ENCODE data around the gene ZDHHC24. TPM values are rescaled to one million over a fixed set of nuclear protein-coding genes. Genes with fewer than 3 reads are reported as not detected.

The ZDHHC24 gene
- total RNA-seq, 1 experiment from 2014 or later = 12.4 TPM

GRCh38 chr11:66480117-66480938 lies 65.5 kb downstream of the ZDHHC24 start, which contains the start of gene DPP3:
Gene DPP3 (plus strand): TSS chr11:66480434. CDS start chr11:66482201, 1,767 bp downstream.
- H3K27me3 Mint-ChIP-seq (ENCODE audit: insufficient read depth, unreplicated experiment) = no peaks in the 10 kb centered on the region
- H3K27ac Mint-ChIP-seq (ENCODE audit: low read depth, unreplicated experiment) = peak within 1 kb of the TSS; percentile 95
- POLR2A ChIA-PET = interaction anchor here (0.6 to 3.0 kb wide), 33 partner anchors 9 to 983 kb away, joined by 3 to 65 read pairs (median 4); partner anchors contain the start of genes ACTN3, BBS1, BRMS1 and CTSF
- DNase-seq (ENCODE audit: unreplicated experiment) = peak; percentile 98
- peaks cover 30% of the 10 kb centered on the region for H3K36me3 Mint-ChIP-seq (ENCODE audit: insufficient read depth, unreplicated experiment)
- H3K4me1 Mint-ChIP-seq (ENCODE audit: insufficient read depth, unreplicated experiment) = peaks cover 23% of the 10 kb centered on the region
- intact Hi-C loops (cut with micrococcal nuclease) = loop anchor here (1.0 to 5.0 kb wide), 3 partner anchors 41 to 198 kb away; partner anchors contain the start of gene RBM14
- CTCF ChIA-PET = interaction anchor here (0.6 to 0.8 kb wide), 4 partner anchors 24 to 198 kb away, joined by 3 to 5 read pairs (median 3); no protein-coding TSS in a partner anchor
- H3K4me3 Mint-ChIP-seq (ENCODE audit: unreplicated experiment) = peak within 1 kb of the TSS; percentile 96
- TSS peak; percentile 52 for BruUV-seq (replicated peaks)
- no peaks in the 10 kb centered on the region for H3K9me3 Mint-ChIP-seq (ENCODE audit: unreplicated experiment)
- TF ChIP-seq, protein P1, sequence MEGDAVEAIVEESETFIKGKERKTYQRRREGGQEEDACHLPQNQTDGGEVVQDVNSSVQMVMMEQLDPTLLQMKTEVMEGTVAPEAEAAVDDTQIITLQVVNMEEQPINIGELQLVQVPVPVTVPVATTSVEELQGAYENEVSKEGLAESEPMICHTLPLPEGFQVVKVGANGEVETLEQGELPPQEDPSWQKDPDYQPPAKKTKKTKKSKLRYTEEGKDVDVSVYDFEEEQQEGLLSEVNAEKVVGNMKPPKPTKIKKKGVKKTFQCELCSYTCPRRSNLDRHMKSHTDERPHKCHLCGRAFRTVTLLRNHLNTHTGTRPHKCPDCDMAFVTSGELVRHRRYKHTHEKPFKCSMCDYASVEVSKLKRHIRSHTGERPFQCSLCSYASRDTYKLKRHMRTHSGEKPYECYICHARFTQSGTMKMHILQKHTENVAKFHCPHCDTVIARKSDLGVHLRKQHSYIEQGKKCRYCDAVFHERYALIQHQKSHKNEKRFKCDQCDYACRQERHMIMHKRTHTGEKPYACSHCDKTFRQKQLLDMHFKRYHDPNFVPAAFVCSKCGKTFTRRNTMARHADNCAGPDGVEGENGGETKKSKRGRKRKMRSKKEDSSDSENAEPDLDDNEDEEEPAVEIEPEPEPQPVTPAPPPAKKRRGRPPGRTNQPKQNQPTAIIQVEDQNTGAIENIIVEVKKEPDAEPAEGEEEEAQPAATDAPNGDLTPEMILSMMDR (IDR thresholded peaks at IDR 0.05; ENCODE audit: unreplicated experiment) = no peak

GRCh38 chr11:66479394-66480116 lies 66.3 kb downstream of the ZDHHC24 start:
- POLR2A ChIA-PET = interaction anchor here (0.6 to 3.0 kb wide), 33 partner anchors 8 to 984 kb away, joined by 3 to 65 read pairs (median 4); partner anchors contain the start of genes ACTN3, BBS1, BRMS1 and CTSF
- Mint-ChIP-seq H3K27ac (ENCODE audit: low read depth, unreplicated experiment) (peak overlapping the region; percentile 95), H3K4me3 (ENCODE audit: unreplicated experiment) (peak overlapping the region; percentile 96), H3K4me1 (ENCODE audit: insufficient read depth, unreplicated experiment) (peaks cover 23% of the 10 kb centered on the region), H3K36me3 (ENCODE audit: insufficient read depth, unreplicated experiment) (peaks cover 30% of the 10 kb centered on the region), H3K9me3 (ENCODE audit: unreplicated experiment) (no peaks in the 10 kb centered on the region), H3K27me3 (ENCODE audit: insufficient read depth, unreplicated experiment) (no peaks in the 10 kb centered on the region)
- intact Hi-C loops (cut with micrococcal nuclease) = loop anchor here (1.0 to 5.0 kb wide), 4 partner anchors 40 to 199 kb away; partner anchors contain the start of gene RBM14
- BruUV-seq (replicated peaks) = TSS peak; percentile 64
- TF ChIP-seq, protein P1 (IDR thresholded peaks at IDR 0.05; ENCODE audit: unreplicated experiment) = no peak
- peak; percentile 80 for DNase-seq (ENCODE audit: unreplicated experiment)
- CTCF ChIA-PET = interaction anchor here (0.6 to 2.3 kb wide), 10 partner anchors 10 to 199 kb away, joined by 3 to 9 read pairs (median 5); partner anchors contain the start of gene MRPL11

DNA sequence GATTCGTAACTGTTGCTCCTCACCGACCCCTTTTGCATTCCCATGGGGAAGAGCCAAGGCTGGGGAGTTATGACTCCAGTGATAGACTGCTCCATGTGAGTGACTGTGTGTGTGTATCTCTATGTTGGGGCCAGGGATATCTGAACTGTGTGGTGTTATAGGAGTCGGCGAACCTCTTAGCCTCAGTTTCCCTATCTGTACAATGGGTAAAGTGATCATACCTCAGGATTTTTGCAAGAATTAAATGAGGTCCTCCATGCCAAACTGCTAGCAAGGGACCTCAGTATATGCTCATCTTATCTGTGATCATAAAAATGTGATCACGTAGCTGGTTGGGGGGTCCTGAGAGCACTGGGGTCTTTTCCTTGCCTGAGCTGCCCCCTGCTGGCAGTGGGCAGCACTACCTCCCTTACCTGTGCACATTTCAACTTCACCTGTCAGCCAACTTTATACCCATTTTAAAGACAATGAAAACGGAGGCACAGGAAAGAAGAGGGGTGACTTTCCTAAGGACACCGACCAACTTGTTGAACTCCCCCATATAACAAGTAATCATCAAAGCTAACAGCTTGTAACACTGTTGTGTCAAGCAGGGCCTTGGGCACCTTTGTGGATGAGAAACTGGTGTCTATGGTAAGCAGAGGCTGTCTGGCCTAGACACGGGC lies 67.0 kb downstream of the ZDHHC24 start:
- Mint-ChIP-seq H3K36me3 (ENCODE audit: insufficient read depth, unreplicated experiment) (peaks cover 30% of the 10 kb centered on the region), H3K4me3 (ENCODE audit: unreplicated experiment) (peak overlapping the region; percentile 96), H3K27me3 (ENCODE audit: insufficient read depth, unreplicated experiment) (no peaks in the 10 kb centered on the region), H3K4me1 (ENCODE audit: insufficient read depth, unreplicated experiment) (peaks cover 23% of the 10 kb centered on the region), H3K27ac (ENCODE audit: low read depth, unreplicated experiment) (peak overlapping the region; percentile 95), H3K9me3 (ENCODE audit: unreplicated experiment) (no peaks in the 10 kb centered on the region)
- TF ChIP-seq, protein P1 (IDR thresholded peaks at IDR 0.05; ENCODE audit: unreplicated experiment) = peak; percentile 90
- ChIA-PET CTCF (interaction anchor here (0.6 to 2.3 kb wide), 7 partner anchors 10 to 71 kb away, joined by 3 to 9 read pairs (median 5); partner anchors contain the start of gene MRPL11), POLR2A (interaction anchor here (0.6 to 3.0 kb wide), 9 partner anchors 12 to 342 kb away, joined by 3 to 65 read pairs (median 11); partner anchors contain the start of genes ACTN3, CTSF, MRPL11 and PELI3)
- DNase-seq (ENCODE audit: unreplicated experiment) = peak; percentile 36
- intact Hi-C loops (cut with micrococcal nuclease) = loop anchor here (1.0 kb wide), 1 partner anchor 71 kb away; no protein-coding TSS in a partner anchor
- no TSS peak for BruUV-seq (replicated peaks)

Data from MCF 10A (cell line).